Measurements from ENCODE around the gene SLC19A1. TPM values are rescaled to one million over a fixed set of nuclear protein-coding genes. Genes with fewer than 3 reads are reported as not detected.

Gene SLC19A1
- total RNA-seq, 1 donor: 7.4 TPM

GRCh38 chr21:45588086-45588825 lies 46.0 kb upstream of the SLC19A1 start:
- TF ChIP-seq, protein P1, sequence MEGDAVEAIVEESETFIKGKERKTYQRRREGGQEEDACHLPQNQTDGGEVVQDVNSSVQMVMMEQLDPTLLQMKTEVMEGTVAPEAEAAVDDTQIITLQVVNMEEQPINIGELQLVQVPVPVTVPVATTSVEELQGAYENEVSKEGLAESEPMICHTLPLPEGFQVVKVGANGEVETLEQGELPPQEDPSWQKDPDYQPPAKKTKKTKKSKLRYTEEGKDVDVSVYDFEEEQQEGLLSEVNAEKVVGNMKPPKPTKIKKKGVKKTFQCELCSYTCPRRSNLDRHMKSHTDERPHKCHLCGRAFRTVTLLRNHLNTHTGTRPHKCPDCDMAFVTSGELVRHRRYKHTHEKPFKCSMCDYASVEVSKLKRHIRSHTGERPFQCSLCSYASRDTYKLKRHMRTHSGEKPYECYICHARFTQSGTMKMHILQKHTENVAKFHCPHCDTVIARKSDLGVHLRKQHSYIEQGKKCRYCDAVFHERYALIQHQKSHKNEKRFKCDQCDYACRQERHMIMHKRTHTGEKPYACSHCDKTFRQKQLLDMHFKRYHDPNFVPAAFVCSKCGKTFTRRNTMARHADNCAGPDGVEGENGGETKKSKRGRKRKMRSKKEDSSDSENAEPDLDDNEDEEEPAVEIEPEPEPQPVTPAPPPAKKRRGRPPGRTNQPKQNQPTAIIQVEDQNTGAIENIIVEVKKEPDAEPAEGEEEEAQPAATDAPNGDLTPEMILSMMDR (IDR thresholded peaks at IDR 0.05; ENCODE audit: insufficient read depth, low read length): no peak
- DNase-seq (ENCODE audit: low read depth): no peak
- H3K4me3 ChIP-seq (ENCODE audit: low read depth, low read length): no peak overlapping the region

DNA sequence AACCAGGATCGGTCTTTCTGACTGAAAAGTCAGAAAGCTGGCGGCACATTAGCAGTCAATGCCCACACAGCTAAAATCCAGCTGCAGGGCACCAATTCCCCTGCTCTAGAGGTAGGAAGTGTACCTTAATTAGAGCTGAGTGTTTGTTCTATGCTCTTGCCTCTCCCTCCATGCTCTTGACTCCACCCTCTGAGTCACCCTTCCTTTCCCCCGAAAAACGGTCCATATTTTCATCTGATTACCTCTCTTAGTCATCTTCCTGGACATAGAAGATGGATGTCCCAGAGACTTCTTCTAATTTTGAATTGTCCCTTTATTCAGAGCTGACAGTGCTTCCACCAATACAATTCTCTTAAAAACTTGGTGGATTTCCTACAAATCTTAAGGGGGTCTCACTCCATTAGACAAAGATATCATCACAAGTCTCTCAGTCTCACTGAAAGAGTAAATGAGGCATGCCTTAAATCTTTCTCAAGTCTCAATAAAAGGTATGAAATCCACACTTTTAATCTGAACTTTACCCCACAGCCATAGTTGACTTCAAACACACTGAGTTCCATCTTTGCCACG lies 44.1 kb upstream of the SLC19A1 start:
- H3K4me3 ChIP-seq (ENCODE audit: low read depth, low read length): no peak overlapping the region
- no peak for DNase-seq (ENCODE audit: low read depth)
- TF ChIP-seq, protein P1 (IDR thresholded peaks at IDR 0.05; ENCODE audit: insufficient read depth, low read length): no peak

GRCh38 chr21:45584786-45585185 lies 42.5 kb upstream of the SLC19A1 start:
- TF ChIP-seq, protein P1 (IDR thresholded peaks at IDR 0.05; ENCODE audit: insufficient read depth, low read length): no peak

GRCh38 chr21:45583831-45584509 lies 41.7 kb upstream of the SLC19A1 start:
- H3K4me3 ChIP-seq (ENCODE audit: low read depth, low read length): no peak overlapping the region
- TF ChIP-seq, protein P1 (IDR thresholded peaks at IDR 0.05; ENCODE audit: insufficient read depth, low read length): no peak
- no peak for DNase-seq (ENCODE audit: low read depth)

More at GRCh38 chr21:45584786-45585185, 42.5 kb upstream of the SLC19A1 start:
- no peak overlapping the region for H3K4me3 ChIP-seq (ENCODE audit: low read depth, low read length)
- DNase-seq (ENCODE audit: low read depth): no peak

- DNase-seq (ENCODE audit: low read depth): no peak
- no peak overlapping the region for H3K4me3 ChIP-seq (ENCODE audit: low read depth, low read length)
- TF ChIP-seq, protein P1 (IDR thresholded peaks at IDR 0.05; ENCODE audit: insufficient read depth, low read length): no peak
Measured at GRCh38 chr21:45582128-45582527, 39.9 kb upstream of the SLC19A1 start.

- no peak for DNase-seq (ENCODE audit: low read depth)
- H3K4me3 ChIP-seq (ENCODE audit: low read depth, low read length): no peak overlapping the region
- TF ChIP-seq, protein P1 (IDR thresholded peaks at IDR 0.05; ENCODE audit: insufficient read depth, low read length): no peak
Measured at GRCh38 chr21:45581322-45581712, 39.1 kb upstream of the SLC19A1 start.
